Testis (tissue), 3 donors: ENCODE data around the gene LRRN2. TPM values are rescaled to one million over a fixed set of nuclear protein-coding genes. Genes with fewer than 3 reads are reported as not detected.

Experiments used
- DNase-seq: peaks from one replicate; pipeline ENCODE4 v3.0.0-alpha.2; 2019
- H3K27ac ChIP-seq, 2 donors: fragments of 200-600 bp; sonication (generic); one replicate each; pipeline ENCODE4 v1.5.1; 2019
- H3K27me3 ChIP-seq: fragments of 200-600 bp; sonication (generic); one replicate; pipeline ENCODE4 v1.5.1; 2019
- H3K36me3 ChIP-seq: fragments of 200-600 bp; sonication (generic); one replicate; pipeline ENCODE4 v1.5.1; 2017; ENCODE audit warnings: low read depth; ENCODE audit errors: missing control alignments
- H3K4me1 ChIP-seq: fragments of 200-600 bp; sonication (generic); one replicate; pipeline ENCODE4 v1.5.1; 2019
- H3K4me3 ChIP-seq, 2 donors: fragments of 200-600 bp; sonication (generic); one replicate each; pipeline ENCODE4 v1.5.1; 2017 to 2019
- H3K9me3 ChIP-seq: fragments of 200-600 bp; sonication (generic); one replicate; pipeline ENCODE4 v1.5.1; 2017
- CTCF ChIP-seq, 3 experiments: fragments of 450-650 bp in 2 of 3; fragments of 200-600 bp in 1 of 3; sonication (generic) in 1 of 3; IDR thresholded peaks; one replicate each; pipeline ENCODE4 v1.5.1; 2016 to 2019; ENCODE audit warnings: antibody characterized with exemption in 3 of 3, mild to moderate bottlenecking in 2 of 3, moderate library complexity in 1 of 3
- POLR2A ChIP-seq: fragments of 450-650 bp; IDR thresholded peaks from one replicate; pipeline ENCODE4 v1.6.1; 2017; ENCODE audit warnings: antibody characterized with exemption, mild to moderate bottlenecking, moderate library complexity
- WGBS, 2 donors: methylation state at CpG; one replicate each; pipeline ENCODE4 v1.1.5; 2018; 5-methylcytosine and 5-hydroxymethylcytosine counted together
- intact Hi-C: fragments of 100-400 bp; cut with DNase I; formaldehyde crosslinking; loops from one replicate; pipeline ENCODE4 v1.15.1; 2023; ENCODE audit warnings: low total_unique reads
- polyA plus RNA-seq: library from polyadenylated mRNA; stranded (reverse); fragments of 350-450 nt; fragmentation: Illumina TruSeq; extraction: RNeasy Lipid Tissue Mini Kit (QIAGEN cat#74804); gene quantifications from one replicate; pipeline ENCODE4 v1.2.3, GENCODE V29; 2014; ENCODE audit warnings: low read depth, low replicate concordance; ENCODE audit not compliant: insufficient read depth
- total RNA-seq, 2 donors: library from RNA; depleted of rRNA; stranded (reverse); fragments of >200 nt; gene quantifications; one replicate each; pipeline ENCODE4 v1.2.3, GENCODE V29; 2016

Gene LRRN2
- total and polyA plus RNA-seq, 3 donors from 2014 or later: 16.7 to 27.4 (median 19.5) TPM

GRCh38 chr1:204628868-204629267, 56.7 kb downstream of the LRRN2 start:
- WGBS, 2 donors: 93 to 96% methylated on average over 3 of the region's 3 CpGs
- no peak for DNase-seq
- intact Hi-C loops: no loop called here

GRCh38 chr1:204627436-204627835, 58.1 kb downstream of the LRRN2 start:
- intact Hi-C loops: no loop called here
- no peaks in the 10 kb centered on the region for H3K9me3 ChIP-seq
- H3K27ac ChIP-seq: no peak overlapping the region
- H3K36me3 ChIP-seq: no peaks in the 10 kb centered on the region
- H3K27me3 ChIP-seq: no peaks in the 10 kb centered on the region
- TF ChIP-seq CTCF (IDR thresholded peaks at IDR 0.05) (no peak), POLR2A (no peak)
- 90% methylated on average over 4 of the region's 4 CpGs; no CpG with 5 or more reads in 1 of the 2 donors for WGBS, 2 donors
- peaks cover 17% of the 10 kb centered on the region for H3K4me1 ChIP-seq
- no peak for DNase-seq
- H3K4me3 ChIP-seq: no peak overlapping the region

More at GRCh38 chr1:204628868-204629267, 56.7 kb downstream of the LRRN2 start:
- Histone ChIP-seq H3K36me3 (no peaks in the 10 kb centered on the region), H3K4me3 (no peak overlapping the region), H3K4me1 (peaks cover 14% of the 10 kb centered on the region), H3K9me3 (no peaks in the 10 kb centered on the region), H3K27me3 (no peaks in the 10 kb centered on the region), H3K27ac (no peak overlapping the region)
- TF ChIP-seq POLR2A: no peak
- no peak for TF ChIP-seq CTCF (IDR thresholded peaks at IDR 0.05)

GRCh38 chr1:204626381-204626780, 59.2 kb downstream of the LRRN2 start:
- Histone ChIP-seq H3K4me3 (no peak overlapping the region), H3K27me3 (no peaks in the 10 kb centered on the region), H3K36me3 (no peaks in the 10 kb centered on the region), H3K4me1 (peaks cover 17% of the 10 kb centered on the region), H3K27ac (no peak overlapping the region), H3K9me3 (no peaks in the 10 kb centered on the region)
- whole genome bisulfite sequencing, 2 donors: 85 to 89% methylated on average over 7 of the region's 7 CpGs
- TF ChIP-seq POLR2A (no peak), CTCF (IDR thresholded peaks at IDR 0.05) (no peak)
- intact Hi-C loops: no loop called here
- no peak for DNase-seq

GRCh38 chr1:204624631-204625216, 60.8 kb downstream of the LRRN2 start:
- Histone ChIP-seq H3K4me3 (no peak overlapping the region), H3K27ac (no peak overlapping the region), H3K36me3 (no peaks in the 10 kb centered on the region), H3K27me3 (no peaks in the 10 kb centered on the region), H3K4me1 (peaks cover 17% of the 10 kb centered on the region), H3K9me3 (no peaks in the 10 kb centered on the region)
- 32 to 60% methylated on average over 9 of the region's 12 CpGs for WGBS, 2 donors
- TF ChIP-seq POLR2A (no peak), CTCF (IDR thresholded peaks at IDR 0.05) (no peak)
- intact Hi-C loops: no loop called here
- DNase-seq: peak; percentile 27

GRCh38 chr1:204623894-204624361, 61.6 kb downstream of the LRRN2 start:
- intact Hi-C loops: no loop called here
- Histone ChIP-seq H3K27me3 (no peaks in the 10 kb centered on the region), H3K4me3 (no peak overlapping the region), H3K36me3 (no peaks in the 10 kb centered on the region), H3K9me3 (no peaks in the 10 kb centered on the region), H3K27ac (no peak overlapping the region), H3K4me1 (peaks cover 17% of the 10 kb centered on the region)
- DNase-seq: no peak
- WGBS, 2 donors: 54 to 62% methylated on average over 3 of the region's 3 CpGs
- TF ChIP-seq POLR2A (no peak), CTCF (IDR thresholded peaks at IDR 0.05) (no peak)
